ENCODE measurements around the gene PSMD11.

PSMD11 gene

GRCh38 chr17:32464374-32464773, 20.1 kb downstream of the PSMD11 start:
- DNase-seq (ENCODE audit: low read depth in 2 of 2, low spot score in 1 of 2) = no peak

- DNase-seq (ENCODE audit: low read depth in 2 of 2, low spot score in 1 of 2) = no peak
Measured at GRCh38 chr17:32467949-32468348, 23.6 kb downstream of the PSMD11 start.

GRCh38 chr17:32470405-32471167, 26.3 kb downstream of the PSMD11 start:
- no peak for DNase-seq (ENCODE audit: low read depth in 2 of 2, low spot score in 1 of 2)

GRCh38 chr17:32471652-32472051, 27.3 kb downstream of the PSMD11 start:
- DNase-seq (ENCODE audit: low read depth in 2 of 2, low spot score in 1 of 2) = no peak

GRCh38 chr17:32475258-32475657, 30.9 kb downstream of the PSMD11 start:
- DNase-seq (ENCODE audit: low read depth in 2 of 2, low spot score in 1 of 2) = no peak

- DNase-seq (ENCODE audit: low read depth in 2 of 2, low spot score in 1 of 2) = no peak
Measured at GRCh38 chr17:32477220-32477619, 32.9 kb downstream of the PSMD11 start.

- no peak for DNase-seq (ENCODE audit: low read depth in 2 of 2, low spot score in 1 of 2)
Measured at GRCh38 chr17:32479074-32479617, 34.8 kb downstream of the PSMD11 start.

GRCh38 chr17:32481193-32481592, 36.9 kb downstream of the PSMD11 start:
- DNase-seq (ENCODE audit: low read depth in 2 of 2, low spot score in 1 of 2) = no peak

GRCh38 chr17:32482568-32483320, 38.4 kb downstream of the PSMD11 start:
- no peak for DNase-seq (ENCODE audit: low read depth in 2 of 2, low spot score in 1 of 2)

GRCh38 chr17:32483451-32484019, 39.2 kb downstream of the PSMD11 start:
- no peak for DNase-seq (ENCODE audit: low read depth in 2 of 2, low spot score in 1 of 2)

- no peak for DNase-seq (ENCODE audit: low read depth in 2 of 2, low spot score in 1 of 2)
Measured at GRCh38 chr17:32484041-32484461, 39.7 kb downstream of the PSMD11 start.

GRCh38 chr17:32484628-32485027, 40.3 kb downstream of the PSMD11 start:
- no peak for DNase-seq (ENCODE audit: low read depth in 2 of 2, low spot score in 1 of 2)

GRCh38 chr17:32485261-32486110, 41.2 kb downstream of the PSMD11 start:
- no peak for DNase-seq (ENCODE audit: low read depth in 2 of 2, low spot score in 1 of 2)

- DNase-seq (ENCODE audit: low read depth in 2 of 2, low spot score in 1 of 2) = peak in 1 of 2 donors; percentile 37
Measured at GRCh38 chr17:32486111-32486700, 41.9 kb downstream of the PSMD11 start.

GRCh38 chr17:32486701-32487472, 42.6 kb downstream of the PSMD11 start, which contains the start of gene CDK5R1:
Gene CDK5R1, plus strand, starts transcription at chr17:32486993. Its CDS starts 628 bp downstream, at chr17:32487621.
- DNase-seq (ENCODE audit: low read depth in 2 of 2, low spot score in 1 of 2) = peak in 1 of 2 donors; percentile 43

- no peak for DNase-seq (ENCODE audit: low read depth in 2 of 2, low spot score in 1 of 2)
Measured at GRCh38 chr17:32487473-32488176, 43.3 kb downstream of the PSMD11 start.

- no peak for DNase-seq (ENCODE audit: low read depth in 2 of 2, low spot score in 1 of 2)
Measured at GRCh38 chr17:32488177-32488542, 43.9 kb downstream of the PSMD11 start.

GRCh38 chr17:32488604-32489180, 44.4 kb downstream of the PSMD11 start:
- DNase-seq (ENCODE audit: low read depth in 2 of 2, low spot score in 1 of 2) = no peak
